GM12878 (cell line): Measurements from ENCODE around the gene TAX1BP1. TPM values are rescaled to one million over a fixed set of nuclear protein-coding genes. Genes with fewer than 3 reads are reported as not detected.

Source experiments
- ATAC-seq: fragments of 200-7000 bp; cut with Tn5 transposase; 3 replicates; pipeline ENCODE4 v1.9.1; 2020; ENCODE audit warnings: mild to moderate bottlenecking, moderate library complexity
- Bru-seq: library from RNA; stranded (reverse); fragments of 400-500 nt; gene quantifications from one replicate; lab custom pipeline; 2021; lab: Mats Ljungman, UMichigan
- BruChase-seq, 2 experiments: library from RNA; stranded (reverse); fragments of 400-500 nt; gene quantifications; one replicate each; lab custom pipeline; 2021; lab: Mats Ljungman, UMichigan
- BruUV-seq: library from RNA; stranded (reverse); fragments of 400-500 nt; replicated peaks from 2 replicates; lab custom pipeline; 2021; lab: Mats Ljungman, UMichigan
- CTCF ChIA-PET: fragments of 300-600 bp; sonication (Branson Sonifier 250); formaldehyde crosslinking; extraction: SDS; loops from one replicate; lab custom pipeline; 2021; ENCODE audit warnings: inconsistent platforms; lab: Yijun Ruan, JAX
- POLR2A ChIA-PET: fragments of 350-600 bp; formaldehyde crosslinking; extraction: SDS; loops from one replicate; lab custom pipeline; 2021; ENCODE audit warnings: inconsistent platforms; lab: Charles Lee
- RAD21 ChIA-PET: fragments of 300-600 bp; sonication (Branson Sonifier 250); formaldehyde crosslinking; loops from one replicate; lab custom pipeline; 2023; ENCODE audit warnings: antibody characterized with exemption; ENCODE audit not compliant: unreplicated experiment; lab: Charles Lee
- SMC1A ChIA-PET: fragments of 300-600 bp; sonication (Branson Sonifier 250); formaldehyde crosslinking; loops from one replicate; lab custom pipeline; 2023; ENCODE audit not compliant: unreplicated experiment, uncharacterized antibody; lab: Charles Lee
- DNase-seq: peaks from one replicate; pipeline ENCODE4 v3.0.0-alpha.2; 2011; ENCODE audit warnings: low read depth, low spot score
- FAIRE-seq: peaks from 3 replicates; lab custom pipeline; 2011; peaks lifted over from hg19 to GRCh38; lab: Jason Lieb, UNC
- H2AFZ ChIP-seq: 2 replicates; pipeline ENCODE4 v1.6.0; 2011; ENCODE audit warnings: low read depth, low read length, control low read depth; ENCODE audit not compliant: control insufficient read depth
- H3K27ac ChIP-seq: 2 replicates; pipeline ENCODE4 v1.5.1; 2011; ENCODE audit warnings: control low read depth; ENCODE audit not compliant: control insufficient read depth, insufficient read depth
- H3K27me3 ChIP-seq, 2 experiments: replicated peaks in 1 of 2; 2 replicates each; pipeline versions ENCODE4 v1.6.0 to v1.6.1; 2011; ENCODE audit warnings: low read length in 1 of 2; ENCODE audit not compliant: control insufficient read depth in 2 of 2, insufficient read depth in 2 of 2
- H3K36me3 ChIP-seq, 2 experiments: 2 replicates each; pipeline ENCODE4 v1.5.1; 2011; ENCODE audit warnings: low read length in 1 of 2; ENCODE audit not compliant: control insufficient read depth in 2 of 2, insufficient read depth in 2 of 2
- H3K4me1 ChIP-seq: 2 replicates; pipeline ENCODE4 v1.6.1; 2011; ENCODE audit warnings: mild to moderate bottlenecking, low read length, moderate library complexity, mixed read lengths; ENCODE audit not compliant: control insufficient read depth, insufficient read depth
- H3K4me2 ChIP-seq: 2 replicates; pipeline ENCODE4 v1.6.0; 2011; ENCODE audit warnings: control low read depth; ENCODE audit not compliant: control insufficient read depth, insufficient read depth
- H3K4me3 ChIP-seq: fragments of 200-600 bp; sonication (generic); 2 replicates; pipeline ENCODE4 v1.5.1; 2016
- H3K79me2 ChIP-seq: 2 replicates; pipeline ENCODE4 v1.6.0; 2011; ENCODE audit warnings: low read length; ENCODE audit not compliant: control insufficient read depth, insufficient read depth
- H3K9ac ChIP-seq: 2 replicates; pipeline ENCODE4 v1.8.0; 2011; ENCODE audit warnings: low read length, control low read depth, mixed read lengths; ENCODE audit not compliant: control insufficient read depth, insufficient read depth
- H3K9me3 ChIP-seq: replicated peaks from 3 replicates; pipeline ENCODE4 v1.5.1; 2011; ENCODE audit warnings: mild to moderate bottlenecking, low read length; ENCODE audit not compliant: control insufficient read depth, insufficient read depth
- H4K20me1 ChIP-seq: 2 replicates; pipeline ENCODE4 v1.6.0; 2011; ENCODE audit not compliant: control insufficient read depth, insufficient read depth
- ATF7 ChIP-seq: fragments of 450-650 bp; IDR thresholded peaks from 2 replicates; pipeline ENCODE4 v1.6.1; 2016; ENCODE audit warnings: low read depth, mild to moderate bottlenecking
- CBX3 ChIP-seq: fragments of 200-600 bp; sonication (generic); IDR thresholded peaks from 2 replicates; pipeline ENCODE4 v1.6.1; 2016; ENCODE audit warnings: low read depth, borderline replicate concordance
- CHD4 ChIP-seq: fragments of 200-600 bp; sonication (generic); IDR thresholded peaks from 2 replicates; pipeline ENCODE4 v1.6.1; 2016; ENCODE audit warnings: mild to moderate bottlenecking
- EED ChIP-seq: sonication (generic); IDR thresholded peaks from 2 replicates; pipeline ENCODE4 v1.6.1; 2016; ENCODE audit warnings: antibody characterized with exemption, low read depth
- EGR1 ChIP-seq, 2 experiments: IDR thresholded peaks; 1 replicate in 1 of 2; 2 replicates in 1 of 2; pipeline ENCODE4 v1.6.1; 2011 to 2012; ENCODE audit warnings: low read depth in 2 of 2, low read length in 2 of 2, borderline replicate concordance in 1 of 2, mild to moderate bottlenecking in 1 of 2, moderate library complexity in 1 of 2
- EZH2 ChIP-seq: IDR thresholded peaks from 2 replicates; pipeline ENCODE4 v1.6.1; 2012; ENCODE audit warnings: low read depth, mild to moderate bottlenecking, control low read depth, inconsistent platforms, low read length, borderline replicate concordance; ENCODE audit not compliant: control insufficient read depth
- IRF4 ChIP-seq: IDR thresholded peaks from 2 replicates; pipeline ENCODE4 v1.6.1; 2011; ENCODE audit warnings: low read depth, low read length
- NFYB ChIP-seq: IDR thresholded peaks from 2 replicates; pipeline ENCODE4 v1.6.1; 2011; ENCODE audit warnings: low read depth, mild to moderate bottlenecking, low read length, improper control_type of control experiment, moderate library complexity; ENCODE audit not compliant: insufficient read depth
- PBX3 ChIP-seq: IDR thresholded peaks from 2 replicates; pipeline ENCODE4 v1.6.1; 2011; ENCODE audit warnings: mild to moderate bottlenecking, low read depth, low read length, moderate library complexity; ENCODE audit not compliant: insufficient replicate concordance
- POLR2A ChIP-seq: IDR thresholded peaks from 2 replicates; pipeline ENCODE4 v1.6.1; 2011; ENCODE audit warnings: low read depth, mild to moderate bottlenecking, low read length
- POU2F2 ChIP-seq: IDR thresholded peaks from 3 replicates; pipeline ENCODE4 v1.6.1; 2011; ENCODE audit warnings: low read depth, mild to moderate bottlenecking, low read length, borderline replicate concordance
- RAD51 ChIP-seq: fragments of 450-650 bp; IDR thresholded peaks from 2 replicates; pipeline ENCODE4 v1.6.1; 2016; ENCODE audit warnings: moderate library complexity, mild to moderate bottlenecking, inconsistent platforms
- RBBP5 ChIP-seq: fragments of 200-600 bp; sonication (generic); conservative IDR thresholded peaks from 2 replicates; pipeline ENCODE4 v1.6.1; 2016
- SMAD1 ChIP-seq: fragments of 450-650 bp; IDR thresholded peaks from 2 replicates; pipeline ENCODE4 v1.6.1; 2018; ENCODE audit warnings: mild to moderate bottlenecking, low read depth; ENCODE audit not compliant: partially characterized antibody
- TCF3 ChIP-seq: IDR thresholded peaks from 2 replicates; pipeline ENCODE4 v1.6.1; 2012; ENCODE audit warnings: low read depth, mild to moderate bottlenecking, low read length, borderline replicate concordance; ENCODE audit not compliant: insufficient read depth
- USF2 ChIP-seq: IDR thresholded peaks from 2 replicates; pipeline ENCODE4 v1.6.1; 2011; ENCODE audit warnings: low read depth, low read length, improper control_type of control experiment, borderline replicate concordance
- YY1 ChIP-seq: IDR thresholded peaks from 2 replicates; pipeline ENCODE4 v1.6.1; 2011; ENCODE audit warnings: low read depth, mild to moderate bottlenecking, low read length
- ZNF384 ChIP-seq: IDR thresholded peaks from 2 replicates; pipeline ENCODE4 v1.6.1; 2012; ENCODE audit warnings: low read depth, mild to moderate bottlenecking, low read length, improper control_type of control experiment, borderline replicate concordance
- WGBS: methylation state at CpG from one replicate; pipeline ENCODE4 v1.1.6; 2016; ENCODE audit warnings: low lambda C conversion rate; ENCODE audit not compliant: insufficient replicate concordance, insufficient coverage; ENCODE audit errors: missing lambda C conversion rate; 5-methylcytosine and 5-hydroxymethylcytosine counted together
- in situ Hi-C: fragments of 300-500 bp; cut with MboI; formaldehyde crosslinking; loops from 9 replicates; pipeline ENCODE4 v1.14.3; 2018; ENCODE audit warnings: mixed read lengths
- intact Hi-C: fragments of 100-400 bp; cut with micrococcal nuclease; formaldehyde crosslinking; loops from one replicate; pipeline ENCODE4 v1.14.2; 2022; ENCODE audit not compliant: unreplicated experiment
- long read RNA-seq, 2 experiments: library from polyadenylated mRNA; unstranded; transcript quantifications; one replicate each; pipeline ENCODE4 v2.0.0, GENCODE V29; 2019 to 2020
- polyA minus RNA-seq, 3 experiments: library from RNA; depleted of rRNA, polyadenylated mRNA; stranded (reverse); fragments of >200 nt; gene quantifications; 2 replicates each; pipeline ENCODE4 v1.2.3, GENCODE V29; 2011
- polyA plus RNA-seq, 11 experiments: library from polyadenylated mRNA; depleted of rRNA in 4 of 11; unstranded in 6 of 11; stranded (reverse) in 5 of 11; fragments of >200 nt; fragmentation: Nextera tagmentation in 4 of 11; fragmentation: Illumina TruSeq in 1 of 11; extraction: Ambion mirVana in 4 of 11; extraction: Trizol in 1 of 11; gene quantifications; 1 replicate in 1 of 11; 2 replicates in 10 of 11; pipeline versions ENCODE4 v1.2.1 to v1.2.3, GENCODE V29; 2011 to 2016; ENCODE audit warnings: inconsistent platforms in 2 of 11, missing spikeins in 2 of 11, low read depth in 1 of 11
- total RNA-seq, 4 experiments: library from RNA; depleted of rRNA in 3 of 4; stranded (reverse); fragments of >200 nt in 3 of 4; fragmentation: Illumina TruSeq in 1 of 4; extraction: Trizol in 1 of 4; gene quantifications; 2 replicates each; pipeline versions ENCODE4 v1.2.1 to v1.2.3, GENCODE V29; 2013 to 2021

TAX1BP1 gene
- total RNA-seq (2013; cell fraction: nucleolus; rRNA removed), result 61.6 and 78.6 TPM in 2 replicates
- total RNA-seq (2014; rRNA removed) (30.8 and 37.1 TPM in 2 replicates), total RNA-seq (2014; rRNA removed; fragmentation: Illumina TruSeq; extraction: Trizol) (51.1 and 52.2 TPM in 2 replicates), total RNA-seq (2021) (40.1 and 41.1 TPM in 2 replicates), polyA plus RNA-seq (2011; rRNA removed) (105 and 126 TPM in 2 replicates), polyA plus RNA-seq (2014; fragmentation: Illumina TruSeq; extraction: Trizol) (62.2 and 77.2 TPM in 2 replicates), polyA plus RNA-seq (2014; fragmentation: Nextera tagmentation; extraction: Ambion mirVana) (10 to 100 TPM; 52.9 to 88.4 TPM), polyA plus RNA-seq (2014; rRNA removed) (28.7 and 34.3 TPM in 2 replicates), polyA plus RNA-seq (2016; fragmentation: Nextera tagmentation; extraction: Ambion mirVana) (10 to 100 TPM; 49.7 to 53.6 TPM), polyA minus RNA-seq (2011; rRNA and poly(A)+ RNA removed) (78.2 and 151 TPM in 2 replicates), Bru-seq, nascent RNA (percentile 92 among the genes with signal in this experiment), BruChase-seq, experiment 1, labeled RNA remaining after a 6-hour chase (percentile 85 among the genes with signal in this experiment), BruChase-seq, experiment 2, labeled RNA remaining after a 2-hour chase (percentile 86 among the genes with signal in this experiment)
- polyA plus RNA-seq (2011; ENCODE audit: low read depth), result 49.7 TPM
- 34.0 and 65.7 TPM in 2 replicates for polyA plus RNA-seq (2011; cell fraction: cytosol; rRNA removed)
- 24.4 and 28.5 TPM in 2 replicates for polyA plus RNA-seq (2011; cell fraction: nucleus; rRNA removed)
- polyA plus RNA-seq (2012), result 41.8 and 57.4 TPM in 2 replicates
- 17.0 and 20.4 TPM in 2 replicates for polyA minus RNA-seq (2011; cell fraction: cytosol; rRNA and poly(A)+ RNA removed)
- polyA minus RNA-seq (2011; cell fraction: nucleus; rRNA and poly(A)+ RNA removed), result 89.5 and 123 TPM in 2 replicates
- long read RNA-seq, experiment 1, transcript TAX1BP1-201 (17 exons, 2,478 nt), result major isoform, 16 of 39 reads
- long read RNA-seq, experiment 1, partial matches to known transcripts, result 15 of 39 reads
- long read RNA-seq, experiment 1, other reads (novel, unspliced or antisense), result 5 of 39 reads
- long read RNA-seq, experiment 2, transcript TAX1BP1-202 (17 exons, 2,892 nt), result minor isoform, 20 of 359 reads
- long read RNA-seq, experiment 2, transcript TAX1BP1-201 (17 exons, 2,478 nt), result major isoform, 83 of 359 reads
- long read RNA-seq, experiment 2, partial matches to known transcripts, result 233 of 359 reads
- long read RNA-seq, experiment 2, other reads (novel, unspliced or antisense), result 23 of 359 reads

GRCh38 chr7:27739909-27740448, at the start of gene TAX1BP1:
TSS of gene TAX1BP1 (plus strand) at chr7:27740162. CDS start at chr7:27748525, 8,363 bp downstream.
- Histone ChIP-seq H3K4me3 (peak within 1 kb of the TSS; percentile 100), H4K20me1 (no peaks in the 10 kb centered on the region), H3K9ac (peak within 1 kb of the TSS; percentile 99), H2AFZ (peak within 1 kb of the TSS; percentile 71), H3K4me1 (no peaks in the 10 kb centered on the region), H3K79me2 (peaks cover 29% of the 10 kb centered on the region), H3K36me3 (no peaks in the 10 kb centered on the region), H3K4me2 (peak within 1 kb of the TSS; percentile 86), H3K27ac (peak within 1 kb of the TSS; percentile 96), H3K27me3 (no peaks in the 10 kb centered on the region), H3K9me3 (no peaks in the 10 kb centered on the region)
- ChIA-PET SMC1A (interaction anchor here (0.7 to 2.8 kb wide), 7 partner anchors 16 to 134 kb away, joined by 3 to 21 read pairs (median 6); partner anchors contain the start of gene HIBADH), RAD21 (interaction anchor here (0.6 to 1.5 kb wide), 5 partner anchors 34 to 461 kb away, joined by 3 to 4 read pairs (median 4); partner anchors contain the start of gene HIBADH), POLR2A (interaction anchor here (1.5 kb wide), 2 partner anchors 24 to 77 kb away, joined by 3 to 8 read pairs; partner anchors contain the start of gene HIBADH), CTCF (interaction anchor here (0.9 to 1.3 kb wide), 5 partner anchors 34 to 180 kb away, joined by 3 to 5 read pairs (median 4); partner anchors contain the start of gene HIBADH)
- ATAC-seq (peak; percentile 95), FAIRE-seq (peak; percentile 95), DNase-seq (peak; percentile 70)
- in situ Hi-C loops, result no loop called here
- BruUV-seq, result no TSS peak
- WGBS, result 2% methylated on average over 41 of the region's 41 CpGs
- intact Hi-C loops, result loop anchor here (1.0 kb wide), 1 partner anchor 78 kb away; the partner anchor contains the start of gene HIBADH
- peak; percentile 69; the same call in 2 of the 3 replicates for TF ChIP-seq POU2F2
- TF ChIP-seq ZNF384, result no peak
- no peak for TF ChIP-seq SMAD1
- no peak for TF ChIP-seq IRF4
- TF ChIP-seq NFYB, result no peak
- no peak for TF ChIP-seq CBX3
- no peak for TF ChIP-seq CHD4
- no peak for TF ChIP-seq EGR1 (IDR thresholded peaks at IDR 0.05; ENCODE audit: borderline replicate concordance in 1 of 2, low read depth in 2 of 2, low read length in 2 of 2)
- no peak for TF ChIP-seq USF2
- no peak for TF ChIP-seq TCF3
- TF ChIP-seq ATF7, result peak; percentile 71; the same call in 1 of the 2 replicates
- peak; percentile 87 for TF ChIP-seq YY1
- TF ChIP-seq PBX3, result no peak
- TF ChIP-seq EZH2, result no peak
- no peak for TF ChIP-seq RAD51
- 0 out of 2 replicates have a peak, but pooled peaks have one; percentile 15 for TF ChIP-seq EED
- TF ChIP-seq POLR2A, result peak; percentile 85
- no peak for TF ChIP-seq RBBP5
